ENCODE results near the gene RFT1.
"Not testable (repeated sequence)": the region's sequence is repeated elsewhere in the genome, so short reads cannot be mapped to it uniquely, and the experiment has no call there.

The RFT1 gene

GRCh38 chr3:53154881-53155285 is 24.6 kb upstream of the RFT1 start:
- 78 to 92% methylated on average over 2 to 3 of the region's 4 CpGs for WGBS, 2 experiments (ENCODE audit: insufficient coverage in 2 of 2)
- Histone ChIP-seq H3K36me3 (ENCODE audit: control insufficient read depth, insufficient read depth, low read length) (no peaks in the 10 kb centered on the region), H3K4me1 (ENCODE audit: control insufficient read depth, insufficient read depth, low read length, poor library complexity, severe bottlenecking) (no peaks in the 10 kb centered on the region), H3K4me3 (ENCODE audit: extremely low read depth, insufficient read depth, low read length, poor library complexity, severe bottlenecking) (no peak overlapping the region), H3K9me3 (ENCODE audit: control insufficient read depth, low read length) (no peaks in the 10 kb centered on the region), H3K27ac (ENCODE audit: low read depth, low read length, severe bottlenecking) (no peak overlapping the region)

DNA sequence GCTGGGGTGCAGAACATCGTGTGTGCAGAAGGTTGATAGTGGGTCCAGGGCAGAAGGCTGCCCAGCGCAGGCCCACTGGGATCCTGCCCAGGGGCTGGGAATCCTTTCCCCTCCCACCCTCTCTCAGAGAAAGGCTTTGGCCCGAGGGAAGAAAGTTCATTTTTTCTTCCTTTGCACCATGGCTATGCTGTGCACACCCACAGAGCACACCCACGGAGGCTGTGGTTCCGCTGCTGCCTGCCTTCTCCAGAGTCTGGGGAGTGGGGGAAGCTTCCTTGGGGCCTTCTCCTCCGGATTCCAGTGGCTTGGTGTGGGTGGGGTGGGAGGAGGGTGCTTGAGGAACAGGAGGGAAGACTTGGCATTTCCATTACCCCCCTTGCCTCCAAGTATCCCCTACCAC is 23.7 kb upstream of the RFT1 start:
- Histone ChIP-seq H3K4me3 (ENCODE audit: extremely low read depth, insufficient read depth, low read length, poor library complexity, severe bottlenecking) (no peak overlapping the region), H3K4me1 (ENCODE audit: control insufficient read depth, insufficient read depth, low read length, poor library complexity, severe bottlenecking) (no peaks in the 10 kb centered on the region), H3K27ac (ENCODE audit: low read depth, low read length, severe bottlenecking) (no peak overlapping the region), H3K9me3 (ENCODE audit: control insufficient read depth, low read length) (no peaks in the 10 kb centered on the region), H3K36me3 (ENCODE audit: control insufficient read depth, insufficient read depth, low read length) (no peaks in the 10 kb centered on the region)
- 60% methylated on average over 1 of the region's 6 CpGs; no CpG with 5 or more reads in 1 of the 2 experiments for WGBS, 2 experiments (ENCODE audit: insufficient coverage in 2 of 2)

- Histone ChIP-seq H3K4me1 (ENCODE audit: control insufficient read depth, insufficient read depth, low read length, poor library complexity, severe bottlenecking) (no peaks in the 10 kb centered on the region), H3K36me3 (ENCODE audit: control insufficient read depth, insufficient read depth, low read length) (no peaks in the 10 kb centered on the region), H3K27ac (ENCODE audit: low read depth, low read length, severe bottlenecking) (no peak overlapping the region), H3K9me3 (ENCODE audit: control insufficient read depth, low read length) (no peaks in the 10 kb centered on the region), H3K4me3 (ENCODE audit: extremely low read depth, insufficient read depth, low read length, poor library complexity, severe bottlenecking) (no peak overlapping the region)
- 93 to 100% methylated on average over 2 to 3 of the region's 3 CpGs for WGBS, 2 experiments (ENCODE audit: insufficient coverage in 2 of 2)
Observed at GRCh38 chr3:53153264-53153823, 23.1 kb upstream of the RFT1 start.

DNA sequence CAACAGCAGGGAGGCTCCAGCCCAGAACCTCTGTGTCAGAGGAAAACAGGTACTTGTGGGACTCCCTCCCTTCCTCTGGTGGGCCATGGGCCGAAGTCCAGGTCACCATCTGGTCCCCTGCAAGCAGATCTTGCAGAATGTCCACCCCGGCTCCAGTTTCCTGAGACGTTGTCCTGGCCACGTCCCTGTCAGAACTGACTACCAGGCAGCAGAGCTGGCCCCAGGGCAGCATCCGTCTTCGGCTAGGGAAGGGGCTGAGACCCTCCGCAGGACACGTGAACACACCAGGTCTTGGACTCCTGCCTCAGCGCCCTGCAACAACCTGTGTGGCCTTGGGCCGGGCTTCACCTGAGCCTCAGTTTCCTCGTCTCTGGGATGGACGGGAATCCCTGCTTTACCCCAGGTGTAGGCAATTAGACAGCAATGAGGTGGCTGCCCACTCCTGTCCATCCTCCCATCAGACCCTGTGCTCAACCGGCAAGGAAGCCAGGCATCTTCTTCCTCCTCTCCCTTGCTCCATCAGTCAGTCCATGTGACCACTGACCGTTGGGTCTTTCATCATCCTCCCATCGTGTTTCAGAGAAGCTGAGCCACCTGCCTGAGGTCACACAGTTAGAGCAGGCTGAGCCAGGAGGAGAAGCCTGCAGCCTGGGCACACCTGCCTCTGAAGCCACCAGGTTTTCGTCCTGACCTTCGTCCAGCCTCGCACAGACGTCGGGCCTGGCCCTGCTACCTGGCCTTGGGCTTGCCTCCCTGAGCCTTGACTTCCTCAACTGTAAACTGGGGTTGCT is 21.8 kb upstream of the RFT1 start:
- Histone ChIP-seq H3K9me3 (ENCODE audit: control insufficient read depth, low read length) (no peaks in the 10 kb centered on the region), H3K27ac (ENCODE audit: low read depth, low read length, severe bottlenecking) (no peak overlapping the region), H3K4me1 (ENCODE audit: control insufficient read depth, insufficient read depth, low read length, poor library complexity, severe bottlenecking) (no peaks in the 10 kb centered on the region), H3K4me3 (ENCODE audit: extremely low read depth, insufficient read depth, low read length, poor library complexity, severe bottlenecking) (no peak overlapping the region), H3K36me3 (ENCODE audit: control insufficient read depth, insufficient read depth, low read length) (no peaks in the 10 kb centered on the region)
- WGBS, 2 experiments (ENCODE audit: insufficient coverage in 2 of 2): 88% methylated on average over 20 of the region's 20 CpGs

- H3K4me1 ChIP-seq (ENCODE audit: control insufficient read depth, insufficient read depth, low read length, poor library complexity, severe bottlenecking): peaks cover 2% of the 10 kb centered on the region
Observed at GRCh38 chr3:53151465-53151864, 21.2 kb upstream of the RFT1 start.

GRCh38 chr3:53151086-53151438 is 20.8 kb upstream of the RFT1 start:
- H3K27ac ChIP-seq (ENCODE audit: low read depth, low read length, severe bottlenecking); H3K36me3 ChIP-seq (ENCODE audit: control insufficient read depth, insufficient read depth, low read length); H3K4me1 ChIP-seq (ENCODE audit: control insufficient read depth, insufficient read depth, low read length, poor library complexity, severe bottlenecking); H3K4me3 ChIP-seq (ENCODE audit: extremely low read depth, insufficient read depth, low read length, poor library complexity, severe bottlenecking); H3K9me3 ChIP-seq (ENCODE audit: control insufficient read depth, low read length): not testable (repeated sequence)
- WGBS, 2 experiments (ENCODE audit: insufficient coverage in 2 of 2): 89 to 91% methylated on average over 5 to 6 of the region's 9 CpGs

More at GRCh38 chr3:53151465-53151864, 21.2 kb upstream of the RFT1 start:
- Histone ChIP-seq H3K9me3 (ENCODE audit: control insufficient read depth, low read length) (no peaks in the 10 kb centered on the region), H3K4me3 (ENCODE audit: extremely low read depth, insufficient read depth, low read length, poor library complexity, severe bottlenecking) (no peak overlapping the region), H3K36me3 (ENCODE audit: control insufficient read depth, insufficient read depth, low read length) (no peaks in the 10 kb centered on the region), H3K27ac (ENCODE audit: low read depth, low read length, severe bottlenecking) (no peak overlapping the region)
- WGBS, 2 experiments (ENCODE audit: insufficient coverage in 2 of 2): 87 to 96% methylated on average over 4 of the region's 5 CpGs

- Histone ChIP-seq H3K4me3 (ENCODE audit: extremely low read depth, insufficient read depth, low read length, poor library complexity, severe bottlenecking) (no peak overlapping the region), H3K27ac (ENCODE audit: low read depth, low read length, severe bottlenecking) (no peak overlapping the region)
- WGBS, 2 experiments (ENCODE audit: insufficient coverage in 2 of 2): 87 to 90% methylated on average over 7 of the region's 7 CpGs
Observed at GRCh38 chr3:53150247-53151085, 20.2 kb upstream of the RFT1 start.

DNA sequence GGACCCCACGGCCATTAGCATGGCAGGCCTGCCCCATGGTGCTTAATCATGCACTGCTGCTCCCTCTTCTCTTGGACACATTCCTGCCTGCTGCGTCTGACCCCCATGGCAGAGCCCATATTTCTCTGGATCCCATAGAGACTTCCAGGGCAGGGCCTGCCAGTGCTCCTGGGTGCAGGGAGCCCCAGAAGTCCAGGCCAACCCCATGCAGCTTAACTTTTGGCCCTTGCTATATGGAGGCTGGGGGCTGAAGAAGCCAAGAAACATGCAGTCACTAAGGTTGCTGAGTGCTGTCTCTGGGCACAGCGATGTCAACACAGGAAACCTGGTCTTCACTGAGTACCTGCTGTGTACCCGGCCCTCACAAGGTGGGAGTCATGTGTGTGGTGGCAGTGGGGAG is 19.5 kb upstream of the RFT1 start:
- H3K4me1 ChIP-seq (ENCODE audit: control insufficient read depth, insufficient read depth, low read length, poor library complexity, severe bottlenecking): peaks cover 3% of the 10 kb centered on the region
- H3K4me3 ChIP-seq (ENCODE audit: extremely low read depth, insufficient read depth, low read length, poor library complexity, severe bottlenecking): no peak overlapping the region
- 71 to 94% methylated on average over 3 of the region's 4 CpGs for WGBS, 2 experiments (ENCODE audit: insufficient coverage in 2 of 2)

More at GRCh38 chr3:53150247-53151085, 20.2 kb upstream of the RFT1 start:
- Histone ChIP-seq H3K4me1 (ENCODE audit: control insufficient read depth, insufficient read depth, low read length, poor library complexity, severe bottlenecking) (peaks cover 3% of the 10 kb centered on the region), H3K9me3 (ENCODE audit: control insufficient read depth, low read length) (no peaks in the 10 kb centered on the region), H3K36me3 (ENCODE audit: control insufficient read depth, insufficient read depth, low read length) (no peaks in the 10 kb centered on the region)

GRCh38 chr3:53149006-53149690 is 18.9 kb upstream of the RFT1 start:
- Histone ChIP-seq H3K36me3 (ENCODE audit: control insufficient read depth, insufficient read depth, low read length) (no peaks in the 10 kb centered on the region), H3K4me1 (ENCODE audit: control insufficient read depth, insufficient read depth, low read length, poor library complexity, severe bottlenecking) (peaks cover 3% of the 10 kb centered on the region), H3K4me3 (ENCODE audit: extremely low read depth, insufficient read depth, low read length, poor library complexity, severe bottlenecking) (no peak overlapping the region), H3K27ac (ENCODE audit: low read depth, low read length, severe bottlenecking) (no peak overlapping the region), H3K9me3 (ENCODE audit: control insufficient read depth, low read length) (no peaks in the 10 kb centered on the region)
- WGBS, 2 experiments (ENCODE audit: insufficient coverage in 2 of 2): 93% methylated on average over 5 to 7 of the region's 13 CpGs

More for the DNA sequence above, 19.5 kb upstream of the RFT1 start:
- H3K36me3 ChIP-seq (ENCODE audit: control insufficient read depth, insufficient read depth, low read length): no peaks in the 10 kb centered on the region
- no peak overlapping the region for H3K27ac ChIP-seq (ENCODE audit: low read depth, low read length, severe bottlenecking)
- no peaks in the 10 kb centered on the region for H3K9me3 ChIP-seq (ENCODE audit: control insufficient read depth, low read length)

GRCh38 chr3:53147903-53148400 is 17.7 kb upstream of the RFT1 start:
- H3K4me3 ChIP-seq (ENCODE audit: extremely low read depth, insufficient read depth, low read length, poor library complexity, severe bottlenecking): no peak overlapping the region
- no peaks in the 10 kb centered on the region for H3K36me3 ChIP-seq (ENCODE audit: control insufficient read depth, insufficient read depth, low read length)
- no peak overlapping the region for H3K27ac ChIP-seq (ENCODE audit: low read depth, low read length, severe bottlenecking)
- peaks cover 3% of the 10 kb centered on the region for H3K4me1 ChIP-seq (ENCODE audit: control insufficient read depth, insufficient read depth, low read length, poor library complexity, severe bottlenecking)
- H3K9me3 ChIP-seq (ENCODE audit: control insufficient read depth, low read length): no peaks in the 10 kb centered on the region
- 100% methylated on average over 1 of the region's 2 CpGs; no CpG with 5 or more reads in 1 of the 2 experiments for WGBS, 2 experiments (ENCODE audit: insufficient coverage in 2 of 2)

Data from mesodermal cell (in vitro differentiated cells).